ENCODE measurements around the gene SLC7A6.
"Not testable (repeated sequence)": the region's sequence is repeated elsewhere in the genome, so short reads cannot be mapped to it uniquely, and the experiment has no call there.

Gene SLC7A6

DNA sequence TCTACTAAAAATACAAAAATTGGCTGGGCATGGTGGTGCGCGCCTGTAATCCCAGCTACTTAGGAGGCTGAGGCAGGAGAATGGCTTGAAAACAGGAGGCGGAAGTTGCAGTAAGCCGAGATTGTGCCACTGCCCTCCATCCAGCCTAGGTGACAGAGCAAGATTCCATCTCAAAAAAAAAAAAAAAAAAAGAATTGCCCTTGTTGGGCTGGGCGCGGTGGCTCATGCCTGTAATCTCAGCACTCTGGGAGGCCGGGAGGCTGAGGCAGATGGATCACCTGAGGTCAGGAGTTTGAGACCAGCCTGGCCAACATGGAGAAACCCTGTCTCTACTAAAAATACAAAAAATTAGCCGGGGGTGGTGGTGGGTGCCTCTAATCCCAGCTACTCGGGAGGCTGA lies 24.5 kb downstream of the SLC7A6 start:
- DNase-seq; H3K9me3 Mint-ChIP-seq; ATAC-seq (replicated peaks); H3K27me3 Mint-ChIP-seq; H3K4me3 Mint-ChIP-seq: not testable (repeated sequence)
- H3K36me3 Mint-ChIP-seq: peaks cover 47 to 62% of the 10 kb centered on the region in 2 donors
- H3K4me1 Mint-ChIP-seq: peaks cover 54 to 87% of the 10 kb centered on the region in 2 donors
- peak overlapping the region; percentile 93 for H3K27ac Mint-ChIP-seq

DNA sequence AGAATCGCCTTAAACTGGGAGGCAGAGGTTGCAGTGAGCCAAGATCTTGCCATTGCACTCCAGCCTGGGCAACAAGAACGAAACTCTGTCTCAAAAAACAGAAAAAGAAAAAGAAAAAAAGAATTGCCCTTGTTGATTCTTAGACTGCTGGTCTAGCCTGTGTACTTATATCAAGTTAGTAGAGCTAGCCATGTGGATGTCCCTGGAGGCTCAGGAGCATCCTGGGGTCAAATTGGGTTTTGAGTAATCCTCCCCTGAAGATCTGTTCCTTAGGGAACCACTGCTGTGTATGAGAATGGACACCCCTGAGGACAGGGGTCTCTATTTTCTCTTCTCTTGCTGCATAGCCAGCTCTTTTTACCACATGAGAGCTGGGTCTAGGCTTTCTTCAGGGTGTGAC lies 24.9 kb downstream of the SLC7A6 start:
- Mint-ChIP-seq H3K4me1 (peaks cover 54 to 87% of the 10 kb centered on the region in 2 donors), H3K9me3 (peaks cover 0 to 2% of the 10 kb centered on the region in 2 donors), H3K27me3 (no peaks in the 10 kb centered on the region), H3K27ac (peak overlapping the region; percentile 93), H3K36me3 (peaks cover 51 to 65% of the 10 kb centered on the region in 2 donors), H3K4me3 (peak overlapping the region; percentile 65 to 68)
- ATAC-seq (replicated peaks): peak in 1 of 2 donors; percentile 1
- DNase-seq: no peak

GRCh38 chr16:68289621-68290329 lies 25.4 kb downstream of the SLC7A6 start:
- Mint-ChIP-seq H3K9me3 (peaks cover 0 to 2% of the 10 kb centered on the region in 2 donors), H3K4me1 (peaks cover 54 to 84% of the 10 kb centered on the region in 2 donors), H3K27me3 (no peaks in the 10 kb centered on the region), H3K4me3 (peak overlapping the region; percentile 65 to 68), H3K27ac (peak overlapping the region; percentile 93), H3K36me3 (peaks cover 54 to 68% of the 10 kb centered on the region in 2 donors)
- DNase-seq: peak; percentile 83
- peak; percentile 91 to 93 for ATAC-seq (replicated peaks)

- no peak for DNase-seq
- Mint-ChIP-seq H3K4me1 (peaks cover 50 to 77% of the 10 kb centered on the region in 2 donors), H3K36me3 (peaks cover 55 to 72% of the 10 kb centered on the region in 2 donors), H3K4me3 (peak overlapping the region; percentile 65 to 68), H3K27me3 (no peaks in the 10 kb centered on the region), H3K27ac (peak overlapping the region; percentile 93), H3K9me3 (peaks cover 0 to 2% of the 10 kb centered on the region in 2 donors)
- ATAC-seq (replicated peaks): no peak
Measured at GRCh38 chr16:68290450-68290849, 26.1 kb downstream of the SLC7A6 start.

DNA sequence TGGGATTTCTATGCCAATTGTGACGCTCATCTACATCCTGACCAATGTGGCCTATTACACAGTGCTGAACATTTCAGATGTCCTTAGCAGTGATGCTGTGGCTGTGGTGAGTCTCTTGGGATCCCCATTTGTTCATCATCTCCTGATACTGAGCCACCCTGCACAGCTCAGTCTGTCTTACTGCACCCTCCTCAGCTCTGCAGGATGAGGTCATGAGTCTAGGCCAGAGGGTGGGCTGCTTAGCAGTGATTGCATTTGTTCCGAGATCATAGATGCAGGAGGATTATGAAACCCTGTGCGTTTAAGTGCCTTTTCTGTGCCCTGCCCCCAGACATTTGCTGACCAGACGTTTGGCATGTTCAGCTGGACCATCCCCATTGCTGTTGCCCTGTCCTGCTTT lies 26.9 kb downstream of the SLC7A6 start:
- DNase-seq (no peak), ATAC-seq (replicated peaks) (no peak)
- peaks cover 47 to 74% of the 10 kb centered on the region in 2 donors for H3K4me1 Mint-ChIP-seq
- no peaks in the 10 kb centered on the region for H3K27me3 Mint-ChIP-seq
- H3K36me3 Mint-ChIP-seq: peaks cover 58 to 75% of the 10 kb centered on the region in 2 donors
- H3K27ac Mint-ChIP-seq: peak overlapping the region; percentile 93
- peaks cover 0 to 2% of the 10 kb centered on the region in 2 donors for H3K9me3 Mint-ChIP-seq
- peak overlapping the region in 1 of 2 donors; percentile 55 for H3K4me3 Mint-ChIP-seq

- Mint-ChIP-seq H3K36me3 (peaks cover 56 to 72% of the 10 kb centered on the region in 2 donors), H3K4me1 (peaks cover 43 to 74% of the 10 kb centered on the region in 2 donors), H3K27ac (peak overlapping the region; percentile 51), H3K4me3 (no peak overlapping the region), H3K9me3 (no peaks in the 10 kb centered on the region), H3K27me3 (no peaks in the 10 kb centered on the region)
- no peak for DNase-seq
- no peak for ATAC-seq (replicated peaks)
Measured at GRCh38 chr16:68292425-68292824, 28.1 kb downstream of the SLC7A6 start.

DNA sequence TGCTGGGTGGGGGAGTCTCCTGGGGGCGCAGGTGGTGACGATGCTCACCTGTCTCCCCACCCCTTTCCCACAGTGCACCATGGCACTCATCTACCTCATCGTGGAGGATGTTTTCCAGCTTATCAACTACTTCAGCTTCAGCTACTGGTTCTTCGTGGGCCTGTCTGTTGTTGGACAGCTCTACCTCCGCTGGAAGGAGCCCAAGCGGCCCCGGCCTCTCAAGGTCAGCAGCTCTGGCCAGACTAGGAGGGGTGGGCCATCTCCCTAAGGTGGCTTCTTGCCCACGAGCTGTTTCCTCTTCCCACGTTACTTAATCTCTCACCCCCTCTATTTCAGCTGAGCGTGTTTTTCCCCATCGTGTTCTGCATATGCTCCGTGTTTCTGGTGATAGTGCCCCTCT lies 32.0 kb downstream of the SLC7A6 start:
- no peak for DNase-seq
- H3K36me3 Mint-ChIP-seq: peaks cover 44 to 67% of the 10 kb centered on the region in 2 donors
- H3K9me3 Mint-ChIP-seq: no peaks in the 10 kb centered on the region
- H3K27me3 Mint-ChIP-seq: no peaks in the 10 kb centered on the region
- peaks cover 21 to 62% of the 10 kb centered on the region in 2 donors for H3K4me1 Mint-ChIP-seq
- no peak for ATAC-seq (replicated peaks)
- H3K27ac Mint-ChIP-seq: peak overlapping the region; percentile 80
- H3K4me3 Mint-ChIP-seq: no peak overlapping the region

DNA sequence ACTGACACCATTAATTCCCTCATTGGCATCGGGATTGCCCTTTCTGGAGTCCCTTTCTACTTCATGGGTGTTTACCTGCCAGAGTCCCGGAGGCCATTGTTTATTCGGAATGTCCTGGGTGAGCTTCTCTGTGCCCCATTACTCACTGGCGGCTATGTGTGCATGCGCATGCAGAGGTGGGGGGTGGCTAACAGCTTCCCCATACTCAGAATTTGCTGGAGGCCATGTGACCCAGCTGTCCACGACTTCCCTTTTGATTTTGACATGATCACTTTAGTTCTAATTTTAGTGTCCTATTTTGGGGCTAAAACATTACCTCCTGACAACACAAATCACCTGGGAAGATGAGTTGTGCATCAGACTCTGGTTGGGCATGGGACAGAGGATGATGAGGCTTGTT lies 32.4 kb downstream of the SLC7A6 start:
- DNase-seq (no peak), ATAC-seq (replicated peaks) (no peak)
- Mint-ChIP-seq H3K36me3 (peaks cover 43 to 67% of the 10 kb centered on the region in 2 donors), H3K4me3 (no peak overlapping the region), H3K27ac (peak overlapping the region; percentile 80), H3K9me3 (no peaks in the 10 kb centered on the region), H3K27me3 (no peaks in the 10 kb centered on the region), H3K4me1 (peaks cover 19 to 61% of the 10 kb centered on the region in 2 donors)

GRCh38 chr16:68297908-68298307 lies 33.6 kb downstream of the SLC7A6 start:
- Mint-ChIP-seq H3K4me3 (no peak overlapping the region), H3K4me1 (peaks cover 20 to 63% of the 10 kb centered on the region in 2 donors), H3K36me3 (peaks cover 47 to 68% of the 10 kb centered on the region in 2 donors), H3K9me3 (no peaks in the 10 kb centered on the region), H3K27me3 (no peaks in the 10 kb centered on the region), H3K27ac (peak overlapping the region; percentile 85)
- DNase-seq (no peak), ATAC-seq (replicated peaks) (no peak)

DNA sequence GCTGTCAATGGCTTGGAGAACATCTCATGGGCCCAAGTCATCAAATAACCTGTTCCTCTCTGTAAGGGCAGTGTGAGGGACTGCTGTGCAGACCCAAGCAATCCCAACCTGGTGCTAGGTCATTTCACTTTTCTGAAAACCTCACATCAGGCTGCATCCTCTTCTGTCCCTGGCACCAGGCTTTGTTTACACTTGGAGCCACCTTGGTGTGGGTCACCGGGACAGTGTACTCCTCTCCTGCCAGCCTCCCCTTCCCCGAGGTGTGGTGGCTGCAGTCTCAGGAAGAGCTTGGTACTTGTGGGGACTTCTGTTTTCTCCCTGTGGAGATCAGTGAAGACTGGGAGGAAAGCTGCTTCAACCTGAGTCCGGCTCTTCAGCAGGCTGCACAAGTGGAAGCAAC lies 34.0 kb downstream of the SLC7A6 start:
- DNase-seq: no peak
- no peaks in the 10 kb centered on the region for H3K9me3 Mint-ChIP-seq
- H3K27me3 Mint-ChIP-seq: no peaks in the 10 kb centered on the region
- no peak for ATAC-seq (replicated peaks)
- peak overlapping the region; percentile 85 for H3K27ac Mint-ChIP-seq
- H3K36me3 Mint-ChIP-seq: peaks cover 47 to 69% of the 10 kb centered on the region in 2 donors
- H3K4me1 Mint-ChIP-seq: peaks cover 20 to 62% of the 10 kb centered on the region in 2 donors
- H3K4me3 Mint-ChIP-seq: no peak overlapping the region

DNA sequence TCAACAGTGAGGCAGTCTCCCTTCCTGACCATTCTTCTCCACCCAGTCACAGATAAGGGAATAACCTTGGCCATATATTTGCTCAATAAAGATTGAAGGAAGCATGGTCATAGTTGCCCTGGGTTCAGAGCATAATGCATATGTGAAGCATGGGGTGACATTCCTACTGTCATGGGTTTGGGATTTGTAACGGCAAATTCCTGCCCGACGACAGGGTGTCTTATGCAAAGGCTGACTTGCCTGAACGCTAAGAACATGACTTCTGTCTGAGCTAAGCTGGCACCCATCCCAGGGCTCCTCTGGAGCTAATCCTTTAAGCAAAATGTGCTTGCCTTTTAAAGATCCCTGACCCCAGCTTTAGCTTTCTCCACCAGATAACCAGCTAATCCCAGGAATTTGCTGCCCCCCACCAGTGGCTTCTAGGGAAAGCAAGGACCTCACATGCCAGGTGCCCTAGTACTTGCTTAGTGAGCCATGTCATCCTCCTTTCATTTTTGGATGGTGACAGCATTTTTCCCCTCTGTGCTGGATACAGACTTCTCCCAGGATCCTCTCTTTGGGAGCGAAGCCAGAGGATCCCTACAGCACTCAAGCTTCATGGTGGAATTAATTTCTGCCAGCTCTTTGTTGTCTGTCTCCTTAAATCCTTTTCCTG lies 34.7 kb downstream of the SLC7A6 start:
- Mint-ChIP-seq H3K27me3 (no peaks in the 10 kb centered on the region), H3K4me1 (peaks cover 16 to 55% of the 10 kb centered on the region in 2 donors), H3K9me3 (no peaks in the 10 kb centered on the region), H3K36me3 (peaks cover 47 to 70% of the 10 kb centered on the region in 2 donors), H3K4me3 (no peak overlapping the region), H3K27ac (peak overlapping the region; percentile 85)
- no peak for DNase-seq
- no peak for ATAC-seq (replicated peaks)

DNA sequence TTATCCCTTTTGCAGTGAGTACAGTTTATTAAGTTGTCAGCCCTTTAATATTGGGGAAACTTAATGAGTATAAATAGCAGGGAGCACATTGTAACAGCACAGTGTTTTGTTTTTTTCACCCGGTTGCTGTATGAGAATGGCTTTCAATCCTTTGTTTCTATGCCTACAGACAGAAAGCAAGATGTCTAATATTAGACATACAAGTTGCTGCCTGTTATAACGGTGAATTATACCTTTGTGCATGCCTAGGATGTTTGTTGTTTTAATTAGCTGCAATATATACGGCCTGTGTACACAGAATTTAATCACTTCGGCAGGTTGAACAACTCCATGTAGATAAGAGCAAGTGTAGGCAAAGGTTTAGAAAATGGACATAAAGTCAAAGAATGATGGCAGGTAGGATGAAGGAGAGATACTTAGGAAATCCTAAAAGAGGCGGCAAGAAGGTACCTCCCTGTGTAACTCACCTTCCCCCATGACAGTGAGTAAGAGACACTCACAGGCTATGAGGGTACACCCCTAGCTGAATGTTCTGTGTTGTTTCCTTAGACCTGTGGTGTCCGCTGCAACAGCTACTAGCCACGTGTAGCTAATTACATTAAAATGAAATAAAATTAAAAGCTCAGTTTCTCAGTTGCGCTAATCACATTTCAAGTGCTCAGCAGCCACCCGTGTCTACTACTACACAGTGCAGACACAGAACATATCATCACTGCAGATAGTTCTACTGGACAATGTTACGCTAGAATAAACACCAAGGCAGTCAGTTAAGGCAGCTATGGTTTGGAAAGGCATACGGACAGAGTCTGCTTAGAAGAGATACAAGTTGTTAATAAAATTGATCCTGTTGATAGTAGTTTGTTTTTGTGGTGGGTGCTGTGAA lies 35.5 kb downstream of the SLC7A6 start:
- H3K27ac Mint-ChIP-seq: peak overlapping the region; percentile 85
- ATAC-seq (replicated peaks) (no peak), DNase-seq (no peak)
- no peak overlapping the region for H3K4me3 Mint-ChIP-seq
- H3K4me1 Mint-ChIP-seq: peaks cover 13 to 54% of the 10 kb centered on the region in 2 donors
- peaks cover 44 to 68% of the 10 kb centered on the region in 2 donors for H3K36me3 Mint-ChIP-seq
- H3K9me3 Mint-ChIP-seq: no peaks in the 10 kb centered on the region
- H3K27me3 Mint-ChIP-seq: no peaks in the 10 kb centered on the region

DNA sequence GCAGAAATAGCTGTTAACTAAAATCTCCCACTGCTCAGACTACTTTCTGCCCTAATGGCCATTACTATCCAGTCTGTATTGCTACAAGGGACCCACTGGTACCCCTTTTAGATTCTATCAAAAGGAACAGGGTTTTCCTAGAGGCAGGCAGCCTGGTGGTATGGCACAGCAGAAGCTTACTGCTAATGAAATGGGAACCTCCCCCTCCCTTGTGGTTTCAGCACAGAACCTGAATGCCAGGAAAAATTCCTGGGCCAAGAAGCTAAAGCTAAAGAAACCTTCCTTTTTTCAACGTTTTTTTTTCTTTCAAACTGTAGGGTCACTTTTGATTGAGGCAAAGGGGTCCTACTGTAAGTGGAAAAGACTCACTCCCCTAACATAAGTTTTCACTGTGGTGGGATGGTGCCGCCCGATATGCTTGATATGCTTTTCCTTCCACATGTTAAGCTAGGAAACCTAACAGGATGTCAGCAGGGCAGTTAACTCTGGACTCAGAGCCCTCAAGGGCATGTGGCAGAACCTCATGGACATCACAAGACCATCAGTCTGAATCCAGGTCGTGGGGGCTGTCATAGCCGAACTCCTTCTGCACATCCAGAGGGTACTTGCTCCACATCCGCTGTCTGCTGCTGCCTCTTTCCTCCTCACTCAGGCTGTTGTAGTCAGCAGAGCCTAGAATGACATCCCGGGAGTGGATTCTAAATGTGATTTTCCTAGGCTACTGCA lies 36.6 kb downstream of the SLC7A6 start:
- H3K36me3 Mint-ChIP-seq: peaks cover 44 to 65% of the 10 kb centered on the region in 2 donors
- peak overlapping the region; percentile 37 for H3K27ac Mint-ChIP-seq
- H3K9me3 Mint-ChIP-seq: no peaks in the 10 kb centered on the region
- ATAC-seq (replicated peaks) (peak in 1 of 2 donors; percentile 28), DNase-seq (no peak)
- H3K4me3 Mint-ChIP-seq: no peak overlapping the region
- H3K4me1 Mint-ChIP-seq: peaks cover 16 to 63% of the 10 kb centered on the region in 2 donors
- no peaks in the 10 kb centered on the region for H3K27me3 Mint-ChIP-seq
